ENCODE measurements around the gene ADGRA3. TPM values are rescaled to one million over a fixed set of nuclear protein-coding genes. Genes with fewer than 3 reads are reported as not detected.

The ADGRA3 gene
- polyA plus RNA-seq, 1 of the 3 experiments (the other 2 are of a cell fraction): 11.8 TPM

DNA sequence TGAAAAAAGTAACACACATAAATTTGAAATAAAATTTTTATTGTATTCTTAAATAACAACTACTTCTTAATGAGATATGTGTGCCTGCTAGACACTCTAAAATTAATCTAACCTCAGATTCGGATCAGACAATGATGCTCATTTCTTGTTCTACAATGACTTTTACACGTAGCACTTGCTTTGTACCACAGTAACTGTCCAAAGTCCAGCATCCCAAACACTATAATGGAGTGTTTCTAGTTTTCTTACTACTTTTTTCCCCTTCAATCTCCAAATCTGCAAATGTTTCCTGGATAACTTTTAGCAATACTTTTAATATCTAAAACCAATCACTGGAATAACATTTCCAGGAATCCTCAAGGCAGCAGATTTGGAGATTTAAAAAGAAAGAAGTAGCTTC is 75.9 kb downstream of the ADGRA3 start:
- DNase-seq: no peak
- Histone ChIP-seq H2AFZ (ENCODE audit: low read depth) (no peak overlapping the region), H3K9me2 (no peaks in the 10 kb centered on the region), H3K4me2 (no peak overlapping the region), H3K27ac (ENCODE audit: low read depth in 2 of 2, low read length in 1 of 2) (no peak overlapping the region), H3K9ac (no peak overlapping the region), H4K20me1 (ENCODE audit: insufficient read depth) (no peaks in the 10 kb centered on the region), H3K4me1 (ENCODE audit: control insufficient read depth in 1 of 2, insufficient read depth in 2 of 2, low read depth in 1 of 2, low read length in 1 of 2) (no peaks in the 10 kb centered on the region), H3K9me3 (no peaks in the 10 kb centered on the region), H3K27me3 (ENCODE audit: insufficient read depth) (no peaks in the 10 kb centered on the region), H3K4me3 (ENCODE audit: low read depth in 2 of 2, low read length in 1 of 2) (no peak overlapping the region), H3F3A (replicated peaks; ENCODE audit: insufficient read depth) (no peaks in the 10 kb centered on the region), H3K79me2 (ENCODE audit: insufficient read depth) (no peaks in the 10 kb centered on the region), H3K36me3 (replicated peaks in 1 of 2; ENCODE audit: control insufficient read depth in 1 of 2, insufficient read depth in 2 of 2, low read length in 1 of 2) (peaks cover 43 to 54% of the 10 kb centered on the region in 2 experiments)
- TF ChIP-seq ELF1 (IDR thresholded peaks at IDR 0.05) (no peak), RCOR1 (IDR thresholded peaks at IDR 0.05; ENCODE audit: low read length) (no peak), EP300 (IDR thresholded peaks at IDR 0.05; ENCODE audit: borderline replicate concordance in 1 of 2, low read depth in 1 of 2, low read length in 1 of 2) (no peak)
- TF ChIP-seq, protein P1, sequence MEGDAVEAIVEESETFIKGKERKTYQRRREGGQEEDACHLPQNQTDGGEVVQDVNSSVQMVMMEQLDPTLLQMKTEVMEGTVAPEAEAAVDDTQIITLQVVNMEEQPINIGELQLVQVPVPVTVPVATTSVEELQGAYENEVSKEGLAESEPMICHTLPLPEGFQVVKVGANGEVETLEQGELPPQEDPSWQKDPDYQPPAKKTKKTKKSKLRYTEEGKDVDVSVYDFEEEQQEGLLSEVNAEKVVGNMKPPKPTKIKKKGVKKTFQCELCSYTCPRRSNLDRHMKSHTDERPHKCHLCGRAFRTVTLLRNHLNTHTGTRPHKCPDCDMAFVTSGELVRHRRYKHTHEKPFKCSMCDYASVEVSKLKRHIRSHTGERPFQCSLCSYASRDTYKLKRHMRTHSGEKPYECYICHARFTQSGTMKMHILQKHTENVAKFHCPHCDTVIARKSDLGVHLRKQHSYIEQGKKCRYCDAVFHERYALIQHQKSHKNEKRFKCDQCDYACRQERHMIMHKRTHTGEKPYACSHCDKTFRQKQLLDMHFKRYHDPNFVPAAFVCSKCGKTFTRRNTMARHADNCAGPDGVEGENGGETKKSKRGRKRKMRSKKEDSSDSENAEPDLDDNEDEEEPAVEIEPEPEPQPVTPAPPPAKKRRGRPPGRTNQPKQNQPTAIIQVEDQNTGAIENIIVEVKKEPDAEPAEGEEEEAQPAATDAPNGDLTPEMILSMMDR (IDR thresholded peaks at IDR 0.05): no peak
- TF ChIP-seq, protein P2, sequence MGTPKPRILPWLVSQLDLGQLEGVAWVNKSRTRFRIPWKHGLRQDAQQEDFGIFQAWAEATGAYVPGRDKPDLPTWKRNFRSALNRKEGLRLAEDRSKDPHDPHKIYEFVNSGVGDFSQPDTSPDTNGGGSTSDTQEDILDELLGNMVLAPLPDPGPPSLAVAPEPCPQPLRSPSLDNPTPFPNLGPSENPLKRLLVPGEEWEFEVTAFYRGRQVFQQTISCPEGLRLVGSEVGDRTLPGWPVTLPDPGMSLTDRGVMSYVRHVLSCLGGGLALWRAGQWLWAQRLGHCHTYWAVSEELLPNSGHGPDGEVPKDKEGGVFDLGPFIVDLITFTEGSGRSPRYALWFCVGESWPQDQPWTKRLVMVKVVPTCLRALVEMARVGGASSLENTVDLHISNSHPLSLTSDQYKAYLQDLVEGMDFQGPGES (IDR thresholded peaks at IDR 0.05; ENCODE audit: low read depth, low read length): no peak
- WGBS (ENCODE audit: low lambda C conversion rate): 87% methylated on average over 2 of the region's 2 CpGs
- ChIA-PET POLR2A (no interaction called here), CTCF (interaction anchor here (1.2 kb wide), 2 partner anchors 12 to 51 kb away, joined by 3 read pairs; no protein-coding TSS in a partner anchor)

DNA sequence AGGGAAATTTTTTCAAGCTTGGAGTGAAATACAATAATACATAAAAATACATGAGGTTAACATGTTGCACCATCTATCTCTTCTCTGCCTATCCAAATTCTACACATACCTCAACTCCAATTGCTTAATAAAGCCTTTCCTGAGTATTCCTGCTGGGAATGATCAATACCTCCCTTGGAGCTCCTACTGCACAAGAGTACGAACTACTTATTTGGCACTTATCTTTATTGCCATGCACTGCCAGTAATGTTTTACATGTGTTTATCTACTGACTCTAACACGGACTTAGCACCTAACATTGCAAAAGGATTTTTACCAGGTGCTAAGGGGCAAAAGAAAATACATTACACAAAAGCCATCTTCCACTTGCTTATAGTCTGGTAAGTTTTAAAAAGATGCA is 80.2 kb downstream of the ADGRA3 start:
- H3K4me3 ChIP-seq (ENCODE audit: low read depth in 2 of 2, low read length in 1 of 2): no peak overlapping the region
- TF ChIP-seq RAD21 (IDR thresholded peaks at IDR 0.05; ENCODE audit: low read length): no peak
- TF ChIP-seq, protein P2 (IDR thresholded peaks at IDR 0.05; ENCODE audit: low read depth, low read length): no peak
- TF ChIP-seq, protein P3, sequence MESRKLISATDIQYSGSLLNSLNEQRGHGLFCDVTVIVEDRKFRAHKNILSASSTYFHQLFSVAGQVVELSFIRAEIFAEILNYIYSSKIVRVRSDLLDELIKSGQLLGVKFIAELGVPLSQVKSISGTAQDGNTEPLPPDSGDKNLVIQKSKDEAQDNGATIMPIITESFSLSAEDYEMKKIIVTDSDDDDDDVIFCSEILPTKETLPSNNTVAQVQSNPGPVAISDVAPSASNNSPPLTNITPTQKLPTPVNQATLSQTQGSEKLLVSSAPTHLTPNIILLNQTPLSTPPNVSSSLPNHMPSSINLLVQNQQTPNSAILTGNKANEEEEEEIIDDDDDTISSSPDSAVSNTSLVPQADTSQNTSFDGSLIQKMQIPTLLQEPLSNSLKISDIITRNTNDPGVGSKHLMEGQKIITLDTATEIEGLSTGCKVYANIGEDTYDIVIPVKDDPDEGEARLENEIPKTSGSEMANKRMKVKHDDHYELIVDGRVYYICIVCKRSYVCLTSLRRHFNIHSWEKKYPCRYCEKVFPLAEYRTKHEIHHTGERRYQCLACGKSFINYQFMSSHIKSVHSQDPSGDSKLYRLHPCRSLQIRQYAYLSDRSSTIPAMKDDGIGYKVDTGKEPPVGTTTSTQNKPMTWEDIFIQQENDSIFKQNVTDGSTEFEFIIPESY (IDR thresholded peaks at IDR 0.05; ENCODE audit: borderline replicate concordance, low read depth): no peak
- TF ChIP-seq, protein P4, sequence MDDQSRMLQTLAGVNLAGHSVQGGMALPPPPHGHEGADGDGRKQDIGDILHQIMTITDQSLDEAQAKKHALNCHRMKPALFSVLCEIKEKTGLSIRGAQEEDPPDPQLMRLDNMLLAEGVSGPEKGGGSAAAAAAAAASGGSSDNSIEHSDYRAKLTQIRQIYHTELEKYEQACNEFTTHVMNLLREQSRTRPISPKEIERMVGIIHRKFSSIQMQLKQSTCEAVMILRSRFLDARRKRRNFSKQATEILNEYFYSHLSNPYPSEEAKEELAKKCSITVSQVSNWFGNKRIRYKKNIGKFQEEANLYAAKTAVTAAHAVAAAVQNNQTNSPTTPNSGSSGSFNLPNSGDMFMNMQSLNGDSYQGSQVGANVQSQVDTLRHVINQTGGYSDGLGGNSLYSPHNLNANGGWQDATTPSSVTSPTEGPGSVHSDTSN (IDR thresholded peaks at IDR 0.05): no peak
- no peak for TF ChIP-seq RFX5 (IDR thresholded peaks at IDR 0.05; ENCODE audit: low read length)
- no peak for TF ChIP-seq TCF12 (IDR thresholded peaks at IDR 0.05)
- no peak for TF ChIP-seq TAF1 (IDR thresholded peaks at IDR 0.05; ENCODE audit: borderline replicate concordance, low read depth, low read length)
- no peak for TF ChIP-seq MEF2A (IDR thresholded peaks at IDR 0.05; ENCODE audit: borderline replicate concordance, low read depth)
- TF ChIP-seq GATA2 (CRISPR knock-in tag; IDR thresholded peaks at IDR 0.05): no peak
- no peak for TF ChIP-seq GABPA (IDR thresholded peaks at IDR 0.05; ENCODE audit: low read depth)
- no peaks in the 10 kb centered on the region for H3F3A ChIP-seq (replicated peaks; ENCODE audit: insufficient read depth)
- no peak overlapping the region for H3K9ac ChIP-seq
- 98% methylated on average over 2 of the region's 2 CpGs for WGBS (ENCODE audit: low lambda C conversion rate)
- H3K4me2 ChIP-seq: no peak overlapping the region
- no peaks in the 10 kb centered on the region; a peak in 1 of 4 replicates for H3K4me1 ChIP-seq (ENCODE audit: control insufficient read depth in 1 of 2, insufficient read depth in 2 of 2, low read depth in 1 of 2, low read length in 1 of 2)
- H4K20me1 ChIP-seq (ENCODE audit: insufficient read depth): no peaks in the 10 kb centered on the region
- no peak for DNase-seq
- no peaks in the 10 kb centered on the region for H3K9me2 ChIP-seq
- no peak overlapping the region for H3K27ac ChIP-seq (ENCODE audit: low read depth in 2 of 2, low read length in 1 of 2)
- POLR2A ChIA-PET: no interaction called here
- CTCF ChIA-PET: interaction anchor here (0.9 to 2.1 kb wide), 9 partner anchors 10 to 46 kb away, joined by 3 to 11 read pairs (median 6); no protein-coding TSS in a partner anchor
- no peaks in the 10 kb centered on the region for H3K9me3 ChIP-seq
- H3K36me3 ChIP-seq (replicated peaks in 1 of 2; ENCODE audit: control insufficient read depth in 1 of 2, insufficient read depth in 2 of 2, low read length in 1 of 2): peaks cover 20 to 29% of the 10 kb centered on the region in 2 experiments
- H2AFZ ChIP-seq (ENCODE audit: low read depth): no peak overlapping the region
- H3K27me3 ChIP-seq (ENCODE audit: insufficient read depth): no peaks in the 10 kb centered on the region
- no peaks in the 10 kb centered on the region for H3K79me2 ChIP-seq (ENCODE audit: insufficient read depth)
